AG04450 (cell line): Measurements from ENCODE around the gene ATP11A. TPM values are rescaled to one million over a fixed set of nuclear protein-coding genes. Genes with fewer than 3 reads are reported as not detected.

ENCODE experiments used
- CTCF ChIA-PET: fragments of 300-600, 350-600 bp; formaldehyde crosslinking; extraction: SDS; loops from one replicate; lab custom pipeline; 2022; ENCODE audit warnings: antibody characterized with exemption, inconsistent platforms; lab: Charles Lee
- POLR2A ChIA-PET: fragments of 350-600 bp; formaldehyde crosslinking; extraction: SDS; loops from one replicate; lab custom pipeline; 2021; ENCODE audit warnings: antibody characterized with exemption, inconsistent platforms; lab: Yijun Ruan, JAX
- DNase-seq: peaks from one replicate; pipeline ENCODE4 v3.0.0-alpha.2; 2011; ENCODE audit warnings: low read depth, low spot score
- H3K27ac ChIP-seq: one replicate; pipeline ENCODE4 v1.5.1; 2012; ENCODE audit warnings: low read depth, low read length, control low read depth
- H3K27me3 ChIP-seq: one replicate; pipeline ENCODE4 v1.6.0; 2012; ENCODE audit warnings: low read length; ENCODE audit not compliant: control insufficient read depth, insufficient read depth
- H3K4me3 ChIP-seq: 2 replicates; pipeline ENCODE4 v1.5.1; 2011; ENCODE audit warnings: mild to moderate bottlenecking, low read depth, low read length, control low read depth
- H3K9me3 ChIP-seq: 2 replicates; pipeline ENCODE4 v1.5.1; 2012; ENCODE audit warnings: low read length; ENCODE audit not compliant: control insufficient read depth, insufficient read depth
- polyA plus RNA-seq: library from polyadenylated mRNA; depleted of rRNA; stranded (reverse); fragments of >200 nt; gene quantifications from 2 replicates; pipeline ENCODE4 v1.2.3, GENCODE V29; 2011
- TF ChIP-seq, protein P1 (sequence below): IDR thresholded peaks from 2 replicates; pipeline ENCODE4 v1.5.1; 2011; ENCODE audit warnings: low read depth, low read length, control low read depth, inconsistent platforms

Gene ATP11A
- polyA plus RNA-seq, 1 experiment: 5.8 TPM

DNA sequence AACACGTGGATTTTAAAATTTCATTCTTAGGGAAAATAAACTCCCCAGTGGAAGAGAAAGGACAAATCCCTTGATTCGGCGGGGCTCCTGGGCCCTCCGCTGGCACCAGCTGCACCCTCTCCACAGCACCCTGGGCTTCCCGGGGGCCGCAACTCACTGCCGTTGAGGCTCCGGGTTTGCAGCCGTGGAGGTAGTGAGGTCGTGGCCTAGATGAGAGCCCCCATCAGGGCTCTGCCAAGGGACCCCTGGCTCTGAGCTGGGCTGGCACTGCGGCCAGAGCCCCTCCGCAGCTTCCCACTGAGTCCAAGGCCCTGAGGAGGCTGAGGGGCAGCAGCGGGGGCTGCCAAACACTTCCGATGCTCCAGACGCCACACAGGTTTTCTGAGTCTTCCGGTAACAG, 145.5 kb downstream of the ATP11A start:
- Histone ChIP-seq H3K27me3 (no peaks in the 10 kb centered on the region), H3K9me3 (peaks cover 7% of the 10 kb centered on the region; the same call in 1 of the 2 replicates), H3K4me3 (no peak overlapping the region), H3K27ac (no peak overlapping the region)
- no peak for DNase-seq
- TF ChIP-seq, protein P1, sequence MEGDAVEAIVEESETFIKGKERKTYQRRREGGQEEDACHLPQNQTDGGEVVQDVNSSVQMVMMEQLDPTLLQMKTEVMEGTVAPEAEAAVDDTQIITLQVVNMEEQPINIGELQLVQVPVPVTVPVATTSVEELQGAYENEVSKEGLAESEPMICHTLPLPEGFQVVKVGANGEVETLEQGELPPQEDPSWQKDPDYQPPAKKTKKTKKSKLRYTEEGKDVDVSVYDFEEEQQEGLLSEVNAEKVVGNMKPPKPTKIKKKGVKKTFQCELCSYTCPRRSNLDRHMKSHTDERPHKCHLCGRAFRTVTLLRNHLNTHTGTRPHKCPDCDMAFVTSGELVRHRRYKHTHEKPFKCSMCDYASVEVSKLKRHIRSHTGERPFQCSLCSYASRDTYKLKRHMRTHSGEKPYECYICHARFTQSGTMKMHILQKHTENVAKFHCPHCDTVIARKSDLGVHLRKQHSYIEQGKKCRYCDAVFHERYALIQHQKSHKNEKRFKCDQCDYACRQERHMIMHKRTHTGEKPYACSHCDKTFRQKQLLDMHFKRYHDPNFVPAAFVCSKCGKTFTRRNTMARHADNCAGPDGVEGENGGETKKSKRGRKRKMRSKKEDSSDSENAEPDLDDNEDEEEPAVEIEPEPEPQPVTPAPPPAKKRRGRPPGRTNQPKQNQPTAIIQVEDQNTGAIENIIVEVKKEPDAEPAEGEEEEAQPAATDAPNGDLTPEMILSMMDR: no peak
- POLR2A ChIA-PET: no interaction called here
- CTCF ChIA-PET: no interaction called here

DNA sequence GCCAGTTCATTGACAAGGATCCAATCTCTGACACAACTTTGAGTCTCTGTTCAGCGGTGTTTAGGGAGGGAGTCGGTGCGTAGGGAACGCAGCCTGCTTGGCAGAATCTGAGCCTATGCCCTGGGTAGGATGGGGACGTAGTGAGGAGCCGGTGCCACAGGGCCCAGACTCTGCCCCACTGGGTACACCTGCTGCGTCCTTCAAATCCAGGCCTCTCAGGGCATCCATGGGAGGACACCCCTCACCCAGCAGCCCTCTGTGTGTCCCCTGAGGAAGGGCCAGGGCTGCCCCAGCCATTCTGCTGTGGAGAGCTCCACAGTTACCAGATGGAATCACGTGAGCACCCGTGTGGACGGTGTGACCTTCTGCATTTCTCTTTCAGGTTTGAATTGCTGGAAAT, 146.0 kb downstream of the ATP11A start:
- TF ChIP-seq, protein P1: no peak
- POLR2A ChIA-PET: no interaction called here
- Histone ChIP-seq H3K4me3 (no peak overlapping the region), H3K27ac (no peak overlapping the region), H3K27me3 (no peaks in the 10 kb centered on the region), H3K9me3 (peaks cover 7% of the 10 kb centered on the region; the same call in 1 of the 2 replicates)
- CTCF ChIA-PET: no interaction called here
- DNase-seq: no peak

DNA sequence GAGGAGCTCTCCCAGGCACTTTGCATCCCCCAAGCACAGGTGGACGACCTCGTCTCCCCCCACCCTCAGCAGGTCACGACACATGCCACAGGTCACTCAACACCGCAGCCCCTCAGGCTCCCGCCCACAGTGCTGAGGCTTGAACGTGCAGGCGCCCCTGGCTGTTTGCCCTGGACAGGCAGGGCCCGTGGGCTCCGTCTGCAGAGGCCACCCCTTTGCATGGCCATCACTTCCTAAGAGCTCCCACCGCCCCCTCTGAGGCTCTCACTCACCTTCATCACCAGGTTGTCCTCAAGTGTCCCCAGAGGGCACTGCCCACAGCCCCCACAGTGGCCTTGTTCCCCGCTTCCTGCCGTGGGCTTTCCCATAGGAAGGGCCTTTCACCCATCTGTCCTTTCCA, 147.1 kb downstream of the ATP11A start:
- H3K27ac ChIP-seq: no peak overlapping the region
- peaks cover 7% of the 10 kb centered on the region; the same call in 1 of the 2 replicates for H3K9me3 ChIP-seq
- TF ChIP-seq, protein P1: no peak
- DNase-seq: no peak
- ChIA-PET POLR2A (no interaction called here), CTCF (no interaction called here)
- no peaks in the 10 kb centered on the region for H3K27me3 ChIP-seq
- H3K4me3 ChIP-seq: no peak overlapping the region

DNA sequence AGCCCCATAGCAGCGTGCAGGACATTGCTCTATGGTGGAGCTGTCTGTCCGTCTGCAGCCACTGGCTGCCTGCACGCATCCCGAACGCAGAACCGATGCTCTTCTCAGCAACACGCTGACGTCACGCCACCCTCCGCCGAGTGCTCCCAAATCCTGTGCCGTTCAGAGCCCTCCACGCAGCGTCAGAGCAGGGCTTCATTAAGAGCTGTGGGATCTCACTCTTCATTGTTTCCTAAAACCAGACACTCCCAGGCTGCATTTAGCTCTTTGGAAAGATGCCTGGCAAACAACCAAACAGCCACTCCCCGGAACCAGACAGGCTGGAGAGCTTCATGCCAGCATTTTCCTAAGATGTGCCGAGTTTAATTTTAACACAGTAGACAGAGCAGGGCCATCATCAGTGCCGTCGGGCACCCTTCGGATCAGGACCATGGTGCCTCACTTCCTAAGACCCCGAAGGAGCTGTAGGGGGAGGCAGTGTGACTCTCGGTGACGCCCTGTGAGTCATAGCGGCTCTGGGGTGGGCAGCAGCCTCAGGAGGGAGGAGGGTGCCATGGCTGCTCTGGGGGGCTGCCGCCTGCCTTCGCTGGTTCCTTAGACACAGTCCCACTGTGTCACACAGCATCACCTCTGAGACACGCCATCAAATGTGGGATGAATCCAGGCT, 147.7 kb downstream of the ATP11A start:
- Histone ChIP-seq H3K27ac (no peak overlapping the region), H3K4me3 (no peak overlapping the region), H3K9me3 (peaks cover 1% of the 10 kb centered on the region; the same call in 1 of the 2 replicates), H3K27me3 (no peaks in the 10 kb centered on the region)
- TF ChIP-seq, protein P1: no peak
- ChIA-PET CTCF (no interaction called here), POLR2A (no interaction called here)
- no peak for DNase-seq

DNA sequence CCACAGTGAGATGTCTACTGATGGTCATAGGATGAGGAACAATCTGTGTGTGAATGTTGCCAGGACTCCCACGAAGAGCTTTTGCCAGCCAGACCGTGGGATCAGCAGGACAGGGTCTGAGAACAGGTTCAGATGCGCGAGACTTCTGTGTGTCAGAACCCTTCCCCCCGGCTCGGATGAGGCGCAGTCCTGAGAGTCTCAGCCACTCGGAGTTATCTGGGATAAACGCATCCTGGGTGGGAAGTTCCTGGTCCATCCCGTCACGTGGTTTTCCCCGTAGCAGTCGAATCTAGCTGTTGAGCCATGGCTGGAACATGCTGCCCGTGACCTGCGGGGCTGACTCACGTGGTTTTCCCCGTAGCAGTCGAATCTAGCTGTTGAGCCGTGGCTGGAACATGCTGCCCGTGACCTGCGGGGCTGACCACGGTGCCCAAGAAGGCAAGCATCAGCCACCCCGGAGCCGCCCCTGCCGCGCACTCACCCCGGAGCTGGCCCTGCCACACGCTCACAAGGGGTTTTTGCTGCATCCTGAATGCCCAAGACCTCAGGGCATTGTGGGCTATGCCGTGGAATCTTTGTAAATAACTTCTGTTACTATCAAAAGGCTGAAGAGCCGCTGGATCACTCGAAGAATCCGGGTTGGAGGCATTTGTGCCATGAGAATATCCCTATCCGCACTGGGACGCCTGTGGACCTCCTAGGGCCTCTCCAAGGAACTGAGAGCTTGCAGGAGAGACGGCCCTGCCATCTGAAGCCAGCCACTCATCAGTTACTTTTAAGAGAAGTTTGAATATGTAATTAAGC, 148.4 kb downstream of the ATP11A start:
- Histone ChIP-seq H3K9me3 (no peaks in the 10 kb centered on the region; the same call in 1 of the 2 replicates), H3K4me3 (no peak overlapping the region), H3K27ac (no peak overlapping the region), H3K27me3 (no peaks in the 10 kb centered on the region)
- ChIA-PET POLR2A (interaction anchor here (0.6 kb wide), 1 partner anchor 211 kb away, joined by 3 read pairs; no protein-coding TSS in a partner anchor), CTCF (no interaction called here)
- TF ChIP-seq, protein P1: no peak
- DNase-seq: no peak
